Measurements from ENCODE around the gene ZRSR2. TPM values are rescaled to one million over a fixed set of nuclear protein-coding genes. Genes with fewer than 3 reads are reported as not detected.
A peak's percentile ranks its signal among the peaks of the same experiment; 100 is the strongest.

Gene ZRSR2
- total RNA-seq, 1 experiment from 2014 or later: 4.6 TPM

- H3K9me2 ChIP-seq (ENCODE audit: insufficient read depth): no peaks in the 10 kb centered on the region
- H3K9ac ChIP-seq (ENCODE audit: low read length): no peak overlapping the region
- no peaks in the 10 kb centered on the region; a peak in 1 of 4 replicates for H3K36me3 ChIP-seq (ENCODE audit: control insufficient read depth in 1 of 2, insufficient read depth in 2 of 2, low read length in 2 of 2)
- H4K20me1 ChIP-seq (ENCODE audit: insufficient read depth): no peaks in the 10 kb centered on the region
- H3K27ac ChIP-seq (ENCODE audit: low read depth, low read length): no peak overlapping the region
- no peak for DNase-seq (ENCODE audit: low read depth, low spot score)
- 0 out of 2 replicates have a peak, but pooled peaks cover 7% of the 10 kb centered on the region for H3K79me2 ChIP-seq (ENCODE audit: insufficient read depth, low read length)
- ChIA-PET RAD21 (ENCODE audit: low non-redundant PET in 1 of 2, low total read pairs in 2 of 2, uncharacterized antibody in 2 of 2, unreplicated experiment in 2 of 2) (no interaction called here), CTCF (no interaction called here), POLR2A (no interaction called here)
- BruUV-seq (replicated peaks): no TSS peak
- TF ChIP-seq RAD21 (IDR thresholded peaks at IDR 0.05; ENCODE audit: low read depth): peak; percentile 17; the same call in 1 of the 2 replicates
- peak in 1 of 3 experiments; percentile 22; a peak in 1 of 6 replicates for TF ChIP-seq CTCF (IDR thresholded peaks at IDR 0.05 in 2 of 3, conservative IDR thresholded peaks at IDR 0.05 in 1 of 3; ENCODE audit: borderline replicate concordance in 1 of 3, insufficient read depth in 1 of 3, low read depth in 2 of 3, low read length in 2 of 3)
- no peak for TF ChIP-seq EZH2 (IDR thresholded peaks at IDR 0.05)
- intact Hi-C loops (cut with micrococcal nuclease): no loop called here
- ATAC-seq: no peak
- no peak overlapping the region for H2AFZ ChIP-seq (ENCODE audit: low read depth, low read length, poor library complexity, severe bottlenecking)
- H3K4me2 ChIP-seq (ENCODE audit: low read length): no peak overlapping the region
- no peaks in the 10 kb centered on the region for H3K9me3 ChIP-seq (ENCODE audit: control insufficient read depth in 1 of 2, insufficient read depth in 1 of 2, low read depth in 1 of 2, low read length in 2 of 2)
- no peaks in the 10 kb centered on the region for H3K27me3 ChIP-seq (ENCODE audit: insufficient read depth, low read length)
- peaks cover 0 to 8% of the 10 kb centered on the region in 2 experiments; a peak in 1 of 4 replicates for H3K4me1 ChIP-seq (ENCODE audit: control insufficient read depth in 1 of 2, insufficient read depth in 2 of 2, low read length in 2 of 2)
- no peak overlapping the region for H3K4me3 ChIP-seq (replicated peaks in 1 of 2; ENCODE audit: low read depth in 1 of 2, low read length in 2 of 2)
Measured at GRCh38 chrX:15849555-15849954, 59.3 kb downstream of the ZRSR2 start.

GRCh38 chrX:15853586-15854079 lies 63.3 kb downstream of the ZRSR2 start:
- no peak for DNase-seq (ENCODE audit: low read depth, low spot score)
- POLR2A ChIA-PET: no interaction called here
- Histone ChIP-seq H3K9ac (ENCODE audit: low read length) (peak overlapping the region; percentile 57), H3K36me3 (ENCODE audit: control insufficient read depth in 1 of 2, insufficient read depth in 2 of 2, low read length in 2 of 2) (no peaks in the 10 kb centered on the region), H3K27ac (ENCODE audit: low read depth, low read length) (no peak overlapping the region), H4K20me1 (ENCODE audit: insufficient read depth) (no peaks in the 10 kb centered on the region), H3K4me2 (ENCODE audit: low read length) (peak overlapping the region; percentile 79), H3K27me3 (ENCODE audit: insufficient read depth, low read length) (no peaks in the 10 kb centered on the region), H3K9me2 (ENCODE audit: insufficient read depth) (no peaks in the 10 kb centered on the region), H3K9me3 (ENCODE audit: control insufficient read depth in 1 of 2, insufficient read depth in 1 of 2, low read depth in 1 of 2, low read length in 2 of 2) (no peaks in the 10 kb centered on the region), H3K79me2 (ENCODE audit: insufficient read depth, low read length) (0 out of 2 replicates have a peak, but pooled peaks cover 7% of the 10 kb centered on the region), H3K4me3 (replicated peaks in 1 of 2; ENCODE audit: low read depth in 1 of 2, low read length in 2 of 2) (peak overlapping the region; percentile 56 to 65), H3K4me1 (ENCODE audit: control insufficient read depth in 1 of 2, insufficient read depth in 2 of 2, low read length in 2 of 2) (peaks cover 0 to 18% of the 10 kb centered on the region in 2 experiments; a peak in 2 of 4 replicates), H2AFZ (ENCODE audit: low read depth, low read length, poor library complexity, severe bottlenecking) (no peak overlapping the region)
- CTCF ChIA-PET: no interaction called here
- RAD21 ChIA-PET (ENCODE audit: low non-redundant PET in 1 of 2, low total read pairs in 2 of 2, uncharacterized antibody in 2 of 2, unreplicated experiment in 2 of 2): no interaction called here
- BruUV-seq (replicated peaks): TSS peak; percentile 60
- intact Hi-C loops (cut with micrococcal nuclease): loop anchor here (10.0 kb wide), 2 partner anchors 581 to 861 kb away; partner anchors contain the start of genes CTPS2 and SYAP1
- ATAC-seq: no peak
- TF ChIP-seq SRF (IDR thresholded peaks at IDR 0.05; ENCODE audit: low read depth): no peak
- no peak for TF ChIP-seq ZBTB33 (IDR thresholded peaks at IDR 0.05; ENCODE audit: extremely low read depth, insufficient replicate concordance, low read length)

Data from HCT116 (cell line).